ENCODE measurements around the gene ADRM1. TPM values are rescaled to one million over a fixed set of nuclear protein-coding genes. Genes with fewer than 3 reads are reported as not detected.
A peak's percentile ranks its signal among the peaks of the same experiment; 100 is the strongest.

ADRM1 gene
- total RNA-seq, 2 donors from 2014 or later: 70.5 to 109 TPM

DNA sequence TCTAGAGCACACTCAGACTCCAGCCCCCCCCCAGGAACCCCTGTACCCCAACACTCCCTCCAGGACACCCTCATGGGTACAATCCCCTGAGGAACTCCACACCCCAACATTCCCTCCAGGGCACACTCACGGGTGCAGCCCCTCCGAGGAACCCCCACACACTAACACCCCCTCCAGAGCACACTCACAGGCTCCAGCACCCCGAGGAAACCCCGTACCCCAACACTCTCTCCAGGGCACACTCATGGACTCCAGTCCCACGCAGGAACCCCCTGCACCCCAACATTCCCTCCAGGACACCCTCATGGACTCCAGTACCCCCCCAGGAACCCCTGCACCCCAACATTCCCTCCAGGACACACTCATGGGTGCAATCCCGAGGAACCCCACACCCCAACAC, 32.7 kb downstream of the ADRM1 start:
- H3K4me3 ChIP-seq: no peak overlapping the region
- intact Hi-C loops (cut with DNase I): no loop called here
- no peaks in the 10 kb centered on the region for H3K27me3 ChIP-seq
- TF ChIP-seq, protein P1, sequence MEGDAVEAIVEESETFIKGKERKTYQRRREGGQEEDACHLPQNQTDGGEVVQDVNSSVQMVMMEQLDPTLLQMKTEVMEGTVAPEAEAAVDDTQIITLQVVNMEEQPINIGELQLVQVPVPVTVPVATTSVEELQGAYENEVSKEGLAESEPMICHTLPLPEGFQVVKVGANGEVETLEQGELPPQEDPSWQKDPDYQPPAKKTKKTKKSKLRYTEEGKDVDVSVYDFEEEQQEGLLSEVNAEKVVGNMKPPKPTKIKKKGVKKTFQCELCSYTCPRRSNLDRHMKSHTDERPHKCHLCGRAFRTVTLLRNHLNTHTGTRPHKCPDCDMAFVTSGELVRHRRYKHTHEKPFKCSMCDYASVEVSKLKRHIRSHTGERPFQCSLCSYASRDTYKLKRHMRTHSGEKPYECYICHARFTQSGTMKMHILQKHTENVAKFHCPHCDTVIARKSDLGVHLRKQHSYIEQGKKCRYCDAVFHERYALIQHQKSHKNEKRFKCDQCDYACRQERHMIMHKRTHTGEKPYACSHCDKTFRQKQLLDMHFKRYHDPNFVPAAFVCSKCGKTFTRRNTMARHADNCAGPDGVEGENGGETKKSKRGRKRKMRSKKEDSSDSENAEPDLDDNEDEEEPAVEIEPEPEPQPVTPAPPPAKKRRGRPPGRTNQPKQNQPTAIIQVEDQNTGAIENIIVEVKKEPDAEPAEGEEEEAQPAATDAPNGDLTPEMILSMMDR (IDR thresholded peaks at IDR 0.05): no peak
- DNase-seq: no peak
- no peaks in the 10 kb centered on the region for H3K36me3 ChIP-seq
- H3K27ac ChIP-seq: no peak overlapping the region
- H3K9me3 ChIP-seq: no peaks in the 10 kb centered on the region
- H3K4me1 ChIP-seq: no peaks in the 10 kb centered on the region
- H3K9ac ChIP-seq (ENCODE audit: low read depth in 2 of 2, low read length in 2 of 2): no peak overlapping the region

DNA sequence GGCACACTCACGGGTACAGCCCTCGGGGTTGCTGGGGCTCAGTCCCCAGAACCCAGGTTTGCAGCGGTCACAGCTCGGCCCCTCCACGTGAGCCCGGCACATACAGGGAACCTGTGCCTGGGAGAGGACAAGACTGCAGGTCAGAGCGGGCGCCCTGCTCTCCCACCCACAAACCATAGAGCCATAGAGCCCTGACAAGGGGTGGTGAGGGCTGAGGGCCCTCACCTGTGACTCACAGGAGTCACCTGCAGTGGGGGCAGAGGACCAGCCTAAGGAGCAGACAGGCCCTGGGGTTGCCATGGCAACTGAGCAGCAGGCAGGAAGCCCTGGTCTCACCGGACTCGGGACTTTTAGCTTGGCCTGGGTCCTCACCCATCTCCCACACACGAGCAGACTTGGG, 33.5 kb downstream of the ADRM1 start:
- no peak overlapping the region for H3K9ac ChIP-seq (ENCODE audit: low read depth in 2 of 2, low read length in 2 of 2)
- DNase-seq: no peak
- H3K27ac ChIP-seq: no peak overlapping the region
- TF ChIP-seq, protein P1 (IDR thresholded peaks at IDR 0.05): no peak
- no peaks in the 10 kb centered on the region for H3K36me3 ChIP-seq
- H3K9me3 ChIP-seq: no peaks in the 10 kb centered on the region
- no peak overlapping the region for H3K4me3 ChIP-seq
- H3K4me1 ChIP-seq: no peaks in the 10 kb centered on the region
- intact Hi-C loops (cut with DNase I): no loop called here
- H3K27me3 ChIP-seq: no peaks in the 10 kb centered on the region

DNA sequence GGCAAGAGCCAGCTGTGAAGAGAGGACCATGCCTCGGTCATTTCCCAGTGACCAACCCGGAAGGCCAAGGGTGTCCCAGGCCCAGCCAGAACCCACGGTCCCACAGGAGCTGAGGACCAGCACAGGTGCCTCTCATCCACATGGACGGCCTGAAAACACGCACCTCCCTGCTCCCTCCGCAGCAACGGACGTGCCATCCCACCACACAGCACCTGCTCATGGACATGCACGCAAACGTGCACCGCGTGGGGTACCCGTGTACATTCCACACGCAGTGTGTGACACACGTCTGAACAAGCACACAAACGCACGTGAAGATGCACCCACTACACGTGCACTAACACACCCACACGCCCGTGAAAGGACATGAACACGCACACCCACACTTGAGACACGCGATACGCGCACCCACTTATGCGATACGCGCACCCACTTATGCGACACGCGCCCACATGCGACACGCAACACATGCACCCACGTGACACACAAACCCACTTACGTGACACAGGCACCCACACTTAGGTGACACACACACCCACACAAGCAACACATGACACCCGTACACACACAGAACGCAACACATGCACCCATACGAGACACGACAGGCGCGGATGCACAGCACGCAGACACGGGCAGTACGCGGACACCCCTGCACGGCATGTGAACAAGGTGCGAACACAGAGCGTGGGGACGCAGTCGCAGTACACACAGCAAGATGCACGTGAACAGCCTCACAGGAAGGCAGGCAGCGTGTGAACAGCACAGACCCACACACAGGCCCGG, 34.2 kb downstream of the ADRM1 start:
- H3K9ac ChIP-seq (ENCODE audit: low read depth in 2 of 2, low read length in 2 of 2): no peak overlapping the region
- no peak overlapping the region for H3K27ac ChIP-seq
- no peaks in the 10 kb centered on the region for H3K4me1 ChIP-seq
- DNase-seq: no peak
- no peaks in the 10 kb centered on the region for H3K9me3 ChIP-seq
- TF ChIP-seq, protein P1 (IDR thresholded peaks at IDR 0.05): no peak
- no peaks in the 10 kb centered on the region for H3K36me3 ChIP-seq
- H3K27me3 ChIP-seq: no peaks in the 10 kb centered on the region
- intact Hi-C loops (cut with DNase I): no loop called here
- H3K4me3 ChIP-seq: no peak overlapping the region

DNA sequence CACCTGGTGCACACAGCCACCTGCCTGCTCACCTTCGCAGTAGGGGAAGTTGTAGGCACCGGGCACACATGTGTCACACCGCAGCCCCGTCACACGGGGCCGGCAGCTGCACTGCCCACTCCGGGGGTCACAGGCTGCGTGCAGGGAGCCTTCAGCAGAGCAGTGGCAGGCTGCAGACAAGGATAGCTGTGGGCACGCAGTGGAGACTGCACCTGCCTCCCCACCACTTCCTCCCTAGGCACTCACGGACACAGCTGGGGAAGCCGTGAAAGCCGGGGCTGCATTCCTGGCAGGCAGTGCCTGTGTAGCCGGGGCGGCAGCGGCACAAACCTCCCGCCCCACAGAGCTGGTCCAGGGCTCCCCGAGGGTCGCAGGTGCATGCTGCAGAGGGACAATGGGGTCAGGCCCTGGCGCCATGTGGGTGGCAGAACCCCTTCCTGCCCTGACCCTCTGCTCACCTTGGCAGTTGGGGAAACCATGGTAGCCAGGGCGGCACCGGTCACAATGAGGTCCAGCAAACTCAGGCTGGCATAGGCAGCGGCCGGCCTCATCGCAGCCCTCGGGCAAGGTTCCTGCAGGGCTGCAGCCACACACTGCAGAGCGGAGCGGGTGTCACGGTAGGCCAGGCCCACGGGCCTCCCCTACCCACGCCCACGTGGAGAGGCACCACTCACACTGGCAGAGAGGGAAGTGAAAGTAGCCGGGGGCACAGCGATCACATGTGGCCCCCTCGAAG, 34.9 kb downstream of the ADRM1 start:
- DNase-seq: no peak
- Histone ChIP-seq H3K9me3 (no peaks in the 10 kb centered on the region), H3K4me1 (no peaks in the 10 kb centered on the region), H3K36me3 (no peaks in the 10 kb centered on the region), H3K4me3 (no peak overlapping the region), H3K9ac (ENCODE audit: low read depth in 2 of 2, low read length in 2 of 2) (peak overlapping the region in 1 of 2 donors; percentile 12), H3K27me3 (no peaks in the 10 kb centered on the region), H3K27ac (no peak overlapping the region)
- TF ChIP-seq, protein P1 (IDR thresholded peaks at IDR 0.05): no peak
- intact Hi-C loops (cut with DNase I): no loop called here

DNA sequence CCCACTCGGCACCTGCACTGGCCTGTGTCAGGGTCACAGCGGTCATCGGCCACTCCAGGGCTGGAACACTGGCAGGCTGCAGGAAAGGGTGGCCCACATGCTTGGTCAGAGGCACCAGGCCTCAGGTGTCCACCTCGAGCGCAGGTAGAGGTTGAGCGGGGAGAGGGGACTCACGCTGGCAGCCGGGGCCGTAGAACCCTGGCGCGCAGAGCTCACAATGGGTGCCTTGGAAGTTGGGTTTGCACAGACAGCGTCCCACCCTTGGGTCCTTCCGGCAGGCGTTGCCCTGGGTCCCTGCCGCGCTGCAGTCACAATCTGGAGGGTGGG, 35.5 kb downstream of the ADRM1 start:
- intact Hi-C loops (cut with DNase I): no loop called here
- H3K4me1 ChIP-seq: no peaks in the 10 kb centered on the region
- no peak for DNase-seq
- H3K9ac ChIP-seq (ENCODE audit: low read depth in 2 of 2, low read length in 2 of 2): no peak overlapping the region
- H3K27ac ChIP-seq: no peak overlapping the region
- no peaks in the 10 kb centered on the region for H3K27me3 ChIP-seq
- TF ChIP-seq, protein P1 (IDR thresholded peaks at IDR 0.05): no peak
- H3K9me3 ChIP-seq: no peaks in the 10 kb centered on the region
- no peaks in the 10 kb centered on the region for H3K36me3 ChIP-seq
- no peak overlapping the region for H3K4me3 ChIP-seq

All from colonic mucosa (tissue), 4 donors.